Neuronal stem cell (in vitro differentiated cells): ENCODE results near the gene NRROS. TPM values are rescaled to one million over a fixed set of nuclear protein-coding genes. Genes with fewer than 3 reads are reported as not detected.

Source experiments
- DNase-seq: peaks from one replicate; pipeline ENCODE4 v3.0.0-alpha.2; 2013; ENCODE audit warnings: low spot score
- H2AFZ ChIP-seq: one replicate; pipeline ENCODE4 v1.6.1; 2013; ENCODE audit warnings: mild to moderate bottlenecking, low read length, inconsistent platforms
- H2AK5ac ChIP-seq: 2 replicates; pipeline ENCODE4 v1.6.1; 2013; ENCODE audit warnings: low read depth, mild to moderate bottlenecking, inconsistent platforms, low read length, moderate library complexity, mixed read lengths
- H2BK120ac ChIP-seq: 2 replicates; pipeline ENCODE4 v1.6.1; 2013; ENCODE audit warnings: low read depth, mild to moderate bottlenecking, inconsistent platforms, low read length, moderate library complexity, mixed read lengths
- H2BK12ac ChIP-seq: one replicate; pipeline ENCODE4 v1.6.1; 2013; ENCODE audit warnings: low read length, inconsistent platforms
- H2BK15ac ChIP-seq: 2 replicates; pipeline ENCODE4 v1.6.1; 2013; ENCODE audit warnings: mild to moderate bottlenecking, low read length, inconsistent platforms, mixed read lengths
- H2BK5ac ChIP-seq: one replicate; pipeline ENCODE4 v1.6.1; 2013; ENCODE audit warnings: inconsistent platforms, mild to moderate bottlenecking, low read length, moderate library complexity
- H3K14ac ChIP-seq: one replicate; pipeline ENCODE4 v1.6.1; 2013; ENCODE audit warnings: low read length, inconsistent platforms
- H3K18ac ChIP-seq: 2 replicates; pipeline ENCODE4 v1.6.1; 2013; ENCODE audit warnings: low read length, inconsistent platforms
- H3K23ac ChIP-seq: 2 replicates; pipeline ENCODE4 v1.6.1; 2013; ENCODE audit warnings: low read depth, mild to moderate bottlenecking, mixed read lengths, low read length, inconsistent platforms; ENCODE audit not compliant: poor library complexity
- H3K27ac ChIP-seq: replicated peaks from 3 replicates; pipeline ENCODE4 v1.5.1; 2013; ENCODE audit warnings: low read length, inconsistent platforms
- H3K27me3 ChIP-seq, 3 experiments: 2 replicates each; pipeline ENCODE4 v1.6.1; 2013; ENCODE audit warnings: low read length in 3 of 3, mild to moderate bottlenecking in 2 of 3, inconsistent platforms in 1 of 3, low read depth in 1 of 3, mixed read lengths in 1 of 3, moderate library complexity in 1 of 3; ENCODE audit not compliant: control insufficient read depth in 3 of 3, insufficient read depth in 3 of 3
- H3K36me3 ChIP-seq, 2 donors: replicated peaks in 1 of 2; 2 replicates each; pipeline ENCODE4 v1.6.1; 2013; ENCODE audit warnings: low read length in 2 of 2; ENCODE audit not compliant: control insufficient read depth in 2 of 2, insufficient read depth in 2 of 2
- H3K4ac ChIP-seq: 2 replicates; pipeline ENCODE4 v1.6.1; 2013; ENCODE audit warnings: inconsistent platforms, mild to moderate bottlenecking, low read length, moderate library complexity
- H3K4me1 ChIP-seq, 2 donors: 1 replicate in 1 of 2; 2 replicates in 1 of 2; pipeline ENCODE4 v1.6.1; 2013; ENCODE audit warnings: low read length in 2 of 2, low read depth in 1 of 2; ENCODE audit not compliant: control insufficient read depth in 2 of 2, insufficient read depth in 1 of 2
- H3K4me2 ChIP-seq: one replicate; pipeline ENCODE4 v1.6.1; 2013; ENCODE audit warnings: mild to moderate bottlenecking, low read length, inconsistent platforms; ENCODE audit not compliant: insufficient read depth, poor library complexity, severe bottlenecking
- H3K4me3 ChIP-seq, 2 donors: 2 replicates each; pipeline ENCODE4 v1.5.1; 2013; ENCODE audit warnings: low read length in 2 of 2, mild to moderate bottlenecking in 2 of 2, inconsistent platforms in 1 of 2, moderate library complexity in 1 of 2
- H3K79me1 ChIP-seq: one replicate; pipeline ENCODE4 v1.6.1; 2013; ENCODE audit warnings: low read depth, mild to moderate bottlenecking, inconsistent platforms, low read length, moderate library complexity
- H3K9ac ChIP-seq: one replicate; pipeline ENCODE4 v1.6.1; 2013; ENCODE audit warnings: mild to moderate bottlenecking, low read depth, low read length, inconsistent platforms; ENCODE audit not compliant: poor library complexity
- H3K9me3 ChIP-seq, 2 donors: replicated peaks in 1 of 2; 2 replicates each; pipeline versions ENCODE3 to v1.6.1; 2013; ENCODE audit warnings: low read length in 2 of 2, mild to moderate bottlenecking in 2 of 2, inconsistent platforms in 1 of 2, low read depth in 1 of 2, mixed read lengths in 1 of 2, moderate library complexity in 1 of 2; ENCODE audit not compliant: control insufficient read depth in 2 of 2, insufficient read depth in 1 of 2
- H4K8ac ChIP-seq: one replicate; pipeline ENCODE4 v1.6.1; 2013; ENCODE audit warnings: low read depth, mild to moderate bottlenecking, inconsistent platforms, low read length, moderate library complexity
- H4K91ac ChIP-seq: one replicate; pipeline ENCODE4 v1.6.1; 2013; ENCODE audit warnings: low read length, low read depth, mild to moderate bottlenecking, inconsistent platforms; ENCODE audit not compliant: poor library complexity
- WGBS, 2 donors: extraction: QIAGEN DNeasy Blood & Tissue Kit; methylation state at CpG; one replicate each; pipeline ENCODE4 v1.1.7; 2013; ENCODE audit warnings: missing lambda C conversion rate in 2 of 2, mixed read lengths in 1 of 2; ENCODE audit not compliant: insufficient read length in 2 of 2, insufficient replicate concordance in 1 of 2; ENCODE audit errors: extremely low coverage in 2 of 2; 5-methylcytosine and 5-hydroxymethylcytosine counted together
- small RNA-seq: library from polyadenylated mRNA; stranded (forward); fragments of <200 nt; extraction: miRNeasy Mini kit (QIAGEN cat#:217004); gene quantifications from one replicate; pipeline ENCODE3, GENCODE V24; 2013; ENCODE audit not compliant: insufficient read depth

Gene NRROS

GRCh38 chr3:196706731-196707130 is 67.2 kb downstream of the NRROS start:
- no peak overlapping the region for H2BK120ac ChIP-seq
- H3K27me3 ChIP-seq = peaks cover 0 to 2% (median 0%) of the 10 kb centered on the region in 3 experiments
- H3K36me3 ChIP-seq = no peaks in the 10 kb centered on the region
- no CpG with 5 or more reads among the region's 4 CpGs for WGBS, 2 donors
- DNase-seq = no peak
- H2BK12ac ChIP-seq = no peak overlapping the region
- no peak overlapping the region for H4K91ac ChIP-seq
- no peak overlapping the region for H2AFZ ChIP-seq
- H3K4me3 ChIP-seq = no peak overlapping the region
- H4K8ac ChIP-seq = no peak overlapping the region
- H3K9ac ChIP-seq = no peak overlapping the region
- no peak overlapping the region for H2BK5ac ChIP-seq
- peaks cover 0 to 2% of the 10 kb centered on the region in 2 donors for H3K4me1 ChIP-seq
- no peaks in the 10 kb centered on the region for H3K9me3 ChIP-seq
- no peak overlapping the region for H3K4me2 ChIP-seq
- H3K27ac ChIP-seq = no peak overlapping the region
- no peak overlapping the region for H3K4ac ChIP-seq
- H2BK15ac ChIP-seq = no peak overlapping the region
- no peaks in the 10 kb centered on the region for H3K79me1 ChIP-seq
- no peak overlapping the region for H3K23ac ChIP-seq
- no peak overlapping the region for H3K18ac ChIP-seq
- H3K14ac ChIP-seq = no peak overlapping the region
- H2AK5ac ChIP-seq = no peak overlapping the region

- no peak overlapping the region for H2AFZ ChIP-seq
- H3K9me3 ChIP-seq = no peaks in the 10 kb centered on the region
- no peak overlapping the region for H4K91ac ChIP-seq
- H3K27me3 ChIP-seq = peaks cover 0 to 2% (median 0%) of the 10 kb centered on the region in 3 experiments
- no peak overlapping the region for H3K4ac ChIP-seq
- no peak overlapping the region for H2BK12ac ChIP-seq
- no peak overlapping the region for H2BK15ac ChIP-seq
- no peaks in the 10 kb centered on the region for H3K36me3 ChIP-seq
- no peak overlapping the region for H3K4me2 ChIP-seq
- no peaks in the 10 kb centered on the region for H3K79me1 ChIP-seq
- no peak overlapping the region for H3K27ac ChIP-seq
- no peak overlapping the region for H3K14ac ChIP-seq
- H3K4me3 ChIP-seq = no peak overlapping the region
- no peak overlapping the region for H2BK5ac ChIP-seq
- no peak overlapping the region for H3K9ac ChIP-seq
- H3K4me1 ChIP-seq = peaks cover 0 to 2% of the 10 kb centered on the region in 2 donors
- 100% methylated on average over 2 of the region's 8 CpGs; no CpG with 5 or more reads in 1 of the 2 donors for WGBS, 2 donors
- no peak for DNase-seq
- no peak overlapping the region for H2AK5ac ChIP-seq
- no peak overlapping the region for H2BK120ac ChIP-seq
- no peak overlapping the region for H3K18ac ChIP-seq
- no peak overlapping the region for H4K8ac ChIP-seq
- no peak overlapping the region for H3K23ac ChIP-seq
Observed at GRCh38 chr3:196707566-196707965, 68.1 kb downstream of the NRROS start.

DNA sequence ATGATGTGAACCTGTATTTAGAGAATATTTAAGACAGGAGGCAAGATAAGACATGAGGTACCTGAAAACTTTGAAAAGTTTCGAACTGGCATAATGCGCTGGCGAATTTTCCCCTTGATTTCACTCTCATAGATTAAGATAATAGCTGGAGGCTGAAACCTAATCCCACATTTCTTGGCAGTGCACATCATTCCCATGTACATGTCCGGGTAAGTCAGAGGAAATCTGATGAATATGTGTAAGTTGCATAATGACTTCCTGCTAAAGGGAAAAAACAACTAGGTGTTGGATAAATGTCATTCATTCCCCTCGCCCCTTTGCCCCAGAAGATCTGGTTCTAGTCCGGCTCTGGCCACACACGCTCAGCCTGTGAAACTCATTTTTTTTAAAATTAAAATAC is 69.0 kb downstream of the NRROS start:
- H2BK12ac ChIP-seq = no peak overlapping the region
- no CpG with 5 or more reads among the region's 7 CpGs for WGBS, 2 donors
- no peak overlapping the region for H3K4me3 ChIP-seq
- H3K36me3 ChIP-seq = no peaks in the 10 kb centered on the region
- no peak for DNase-seq
- H3K18ac ChIP-seq = no peak overlapping the region
- H3K9ac ChIP-seq = no peak overlapping the region
- H3K4me2 ChIP-seq = no peak overlapping the region
- no peak overlapping the region for H2BK5ac ChIP-seq
- no peak overlapping the region for H3K4ac ChIP-seq
- no peak overlapping the region for H4K8ac ChIP-seq
- no peak overlapping the region for H2BK15ac ChIP-seq
- H3K9me3 ChIP-seq = no peaks in the 10 kb centered on the region
- H3K27ac ChIP-seq = no peak overlapping the region
- H3K4me1 ChIP-seq = peaks cover 0 to 2% of the 10 kb centered on the region in 2 donors
- H2AK5ac ChIP-seq = no peak overlapping the region
- H2AFZ ChIP-seq = no peak overlapping the region
- H2BK120ac ChIP-seq = no peak overlapping the region
- no peak overlapping the region for H3K14ac ChIP-seq
- H3K27me3 ChIP-seq = peaks cover 0 to 2% (median 0%) of the 10 kb centered on the region in 3 experiments
- H4K91ac ChIP-seq = no peak overlapping the region
- H3K23ac ChIP-seq = no peak overlapping the region
- H3K79me1 ChIP-seq = no peaks in the 10 kb centered on the region

Small RNAs within 50 kb of the gene (small RNA-seq; reads per million reads assigned to genes)
- gene RNU6-646P = not detected
